GM12875 (cell line): ENCODE measurements around the gene TTLL3.
"Not testable (repeated sequence)": the region's sequence is repeated elsewhere in the genome, so short reads cannot be mapped to it uniquely, and the experiment has no call there.

Experiments
- H3K4me3 ChIP-seq: one replicate; pipeline ENCODE4 v1.5.1; 2011; ENCODE audit warnings: low read depth, low read length, control low read depth
- CTCF ChIP-seq: IDR thresholded peaks from 2 replicates; pipeline ENCODE4 v1.5.1; 2011; ENCODE audit warnings: low read depth, mild to moderate bottlenecking, control low read depth, inconsistent platforms, low read length, moderate library complexity, borderline replicate concordance; ENCODE audit not compliant: insufficient read depth

TTLL3 gene

GRCh38 chr3:9863058-9863772, 53.2 kb downstream of the TTLL3 start:
- no peak overlapping the region for H3K4me3 ChIP-seq
- TF ChIP-seq CTCF: no peak

GRCh38 chr3:9864200-9864927, 54.3 kb downstream of the TTLL3 start:
- no peak for TF ChIP-seq CTCF
- no peak overlapping the region for H3K4me3 ChIP-seq

GRCh38 chr3:9865125-9865637, 55.1 kb downstream of the TTLL3 start:
- H3K4me3 ChIP-seq: not testable (repeated sequence)

GRCh38 chr3:9866639-9867038, 56.6 kb downstream of the TTLL3 start:
- no peak for TF ChIP-seq CTCF
- no peak overlapping the region for H3K4me3 ChIP-seq

- no peak overlapping the region for H3K4me3 ChIP-seq
- TF ChIP-seq CTCF: no peak
Measured at GRCh38 chr3:9867106-9867505, 57.0 kb downstream of the TTLL3 start.

GRCh38 chr3:9869955-9870354, 59.9 kb downstream of the TTLL3 start:
- TF ChIP-seq CTCF: no peak
- no peak overlapping the region for H3K4me3 ChIP-seq

- no peak for TF ChIP-seq CTCF
- H3K4me3 ChIP-seq: no peak overlapping the region
Measured at GRCh38 chr3:9870978-9871377, 60.9 kb downstream of the TTLL3 start.

GRCh38 chr3:9872067-9872466, 62.0 kb downstream of the TTLL3 start:
- H3K4me3 ChIP-seq: not testable (repeated sequence)
